Loucy (cell line): ENCODE data around the gene RASSF4.

Experiments used
- EZH2phosphoT487 ChIP-seq: fragments of 200-600 bp; IDR thresholded peaks from 2 replicates; pipeline ENCODE4 v1.6.1; 2018; ENCODE audit warnings: antibody characterized with exemption, mild to moderate bottlenecking, moderate library complexity, borderline replicate concordance
- TF ChIP-seq, protein P1 (sequence below): fragments of 200-600 bp; sonication (generic); conservative IDR thresholded peaks from 2 replicates; pipeline ENCODE4 v1.5.1; 2014; ENCODE audit warnings: mild to moderate bottlenecking, antibody characterized with exemption, low read length

DNA sequence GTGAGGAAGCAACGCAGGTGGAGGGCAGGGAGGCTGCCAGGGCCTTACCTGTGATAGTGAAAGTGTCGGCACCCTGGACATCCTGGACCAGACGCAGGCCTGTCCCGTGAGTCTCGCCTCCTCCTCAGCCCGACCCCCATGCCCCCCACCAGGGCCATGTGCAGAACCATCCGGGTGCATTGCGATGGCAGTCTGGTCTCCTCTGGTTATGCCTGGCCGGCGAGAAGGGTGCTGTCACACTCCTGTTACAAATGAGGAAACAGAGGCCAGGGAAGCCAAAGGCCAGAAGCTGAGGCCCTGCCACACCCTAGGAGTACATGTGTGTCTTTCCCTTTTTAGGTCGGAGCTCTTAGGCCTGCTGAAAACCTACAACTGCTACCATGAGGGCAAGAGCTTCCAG lies 11.8 kb downstream of the RASSF4 start:
- TF ChIP-seq, protein P1, sequence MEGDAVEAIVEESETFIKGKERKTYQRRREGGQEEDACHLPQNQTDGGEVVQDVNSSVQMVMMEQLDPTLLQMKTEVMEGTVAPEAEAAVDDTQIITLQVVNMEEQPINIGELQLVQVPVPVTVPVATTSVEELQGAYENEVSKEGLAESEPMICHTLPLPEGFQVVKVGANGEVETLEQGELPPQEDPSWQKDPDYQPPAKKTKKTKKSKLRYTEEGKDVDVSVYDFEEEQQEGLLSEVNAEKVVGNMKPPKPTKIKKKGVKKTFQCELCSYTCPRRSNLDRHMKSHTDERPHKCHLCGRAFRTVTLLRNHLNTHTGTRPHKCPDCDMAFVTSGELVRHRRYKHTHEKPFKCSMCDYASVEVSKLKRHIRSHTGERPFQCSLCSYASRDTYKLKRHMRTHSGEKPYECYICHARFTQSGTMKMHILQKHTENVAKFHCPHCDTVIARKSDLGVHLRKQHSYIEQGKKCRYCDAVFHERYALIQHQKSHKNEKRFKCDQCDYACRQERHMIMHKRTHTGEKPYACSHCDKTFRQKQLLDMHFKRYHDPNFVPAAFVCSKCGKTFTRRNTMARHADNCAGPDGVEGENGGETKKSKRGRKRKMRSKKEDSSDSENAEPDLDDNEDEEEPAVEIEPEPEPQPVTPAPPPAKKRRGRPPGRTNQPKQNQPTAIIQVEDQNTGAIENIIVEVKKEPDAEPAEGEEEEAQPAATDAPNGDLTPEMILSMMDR = no peak
- no peak for TF ChIP-seq EZH2phosphoT487
